ENCODE measurements around the gene GRWD1. TPM values are rescaled to one million over a fixed set of nuclear protein-coding genes. Genes with fewer than 3 reads are reported as not detected.

GRWD1 gene
- total RNA-seq, 3 donors from 2014 or later: 19.7 to 26.8 (median 24.3) TPM

DNA sequence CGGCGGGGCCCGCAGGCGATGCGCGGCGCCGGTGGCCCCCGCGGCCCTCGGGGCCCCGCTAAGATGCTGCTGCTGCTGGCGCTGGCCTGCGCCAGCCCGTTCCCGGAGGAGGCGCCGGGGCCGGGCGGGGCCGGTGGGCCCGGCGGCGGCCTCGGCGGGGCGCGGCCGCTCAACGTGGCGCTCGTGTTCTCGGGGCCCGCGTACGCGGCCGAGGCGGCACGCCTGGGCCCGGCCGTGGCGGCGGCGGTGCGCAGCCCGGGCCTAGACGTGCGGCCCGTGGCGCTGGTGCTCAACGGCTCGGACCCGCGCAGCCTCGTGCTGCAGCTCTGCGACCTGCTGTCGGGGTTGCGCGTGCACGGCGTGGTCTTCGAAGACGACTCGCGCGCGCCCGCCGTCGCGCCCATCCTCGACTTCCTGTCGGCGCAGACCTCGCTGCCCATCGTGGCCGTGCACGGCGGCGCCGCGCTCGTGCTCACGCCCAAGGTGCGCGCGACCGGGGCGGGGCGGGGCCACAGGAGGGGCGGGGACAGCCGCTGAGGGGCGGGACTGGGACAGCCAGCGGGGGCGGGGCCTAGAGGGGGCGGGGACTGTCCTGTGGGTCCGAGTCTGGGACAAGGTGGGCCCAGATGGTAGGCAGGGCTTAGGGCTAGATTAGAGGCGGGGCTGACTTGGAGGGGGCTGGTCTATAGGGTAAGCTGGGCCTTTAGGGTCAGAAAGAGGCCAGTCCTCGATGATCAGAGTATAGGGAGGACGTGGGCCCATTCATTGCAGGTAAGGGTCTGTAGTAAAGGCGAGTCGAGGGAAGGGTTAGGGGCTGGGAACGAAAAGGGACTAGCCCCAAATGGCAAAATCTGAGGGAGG lies 47.2 kb upstream of the GRWD1 start:
- intact Hi-C loops (cut with DNase I, micrococcal nuclease): no loop called here
- Histone ChIP-seq H3K9me3 (no peaks in the 10 kb centered on the region), H3K4me1 (ENCODE audit: low read depth) (peaks cover 15% of the 10 kb centered on the region), H3K36me3 (ENCODE audit: low read depth) (no peaks in the 10 kb centered on the region), H3K4me3 (no peak overlapping the region)
- DNase-seq: peak; percentile 90 to 94 (median 93)
- TF ChIP-seq, protein P1, sequence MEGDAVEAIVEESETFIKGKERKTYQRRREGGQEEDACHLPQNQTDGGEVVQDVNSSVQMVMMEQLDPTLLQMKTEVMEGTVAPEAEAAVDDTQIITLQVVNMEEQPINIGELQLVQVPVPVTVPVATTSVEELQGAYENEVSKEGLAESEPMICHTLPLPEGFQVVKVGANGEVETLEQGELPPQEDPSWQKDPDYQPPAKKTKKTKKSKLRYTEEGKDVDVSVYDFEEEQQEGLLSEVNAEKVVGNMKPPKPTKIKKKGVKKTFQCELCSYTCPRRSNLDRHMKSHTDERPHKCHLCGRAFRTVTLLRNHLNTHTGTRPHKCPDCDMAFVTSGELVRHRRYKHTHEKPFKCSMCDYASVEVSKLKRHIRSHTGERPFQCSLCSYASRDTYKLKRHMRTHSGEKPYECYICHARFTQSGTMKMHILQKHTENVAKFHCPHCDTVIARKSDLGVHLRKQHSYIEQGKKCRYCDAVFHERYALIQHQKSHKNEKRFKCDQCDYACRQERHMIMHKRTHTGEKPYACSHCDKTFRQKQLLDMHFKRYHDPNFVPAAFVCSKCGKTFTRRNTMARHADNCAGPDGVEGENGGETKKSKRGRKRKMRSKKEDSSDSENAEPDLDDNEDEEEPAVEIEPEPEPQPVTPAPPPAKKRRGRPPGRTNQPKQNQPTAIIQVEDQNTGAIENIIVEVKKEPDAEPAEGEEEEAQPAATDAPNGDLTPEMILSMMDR (IDR thresholded peaks at IDR 0.05): no peak
- ATAC-seq: peak; percentile 90

DNA sequence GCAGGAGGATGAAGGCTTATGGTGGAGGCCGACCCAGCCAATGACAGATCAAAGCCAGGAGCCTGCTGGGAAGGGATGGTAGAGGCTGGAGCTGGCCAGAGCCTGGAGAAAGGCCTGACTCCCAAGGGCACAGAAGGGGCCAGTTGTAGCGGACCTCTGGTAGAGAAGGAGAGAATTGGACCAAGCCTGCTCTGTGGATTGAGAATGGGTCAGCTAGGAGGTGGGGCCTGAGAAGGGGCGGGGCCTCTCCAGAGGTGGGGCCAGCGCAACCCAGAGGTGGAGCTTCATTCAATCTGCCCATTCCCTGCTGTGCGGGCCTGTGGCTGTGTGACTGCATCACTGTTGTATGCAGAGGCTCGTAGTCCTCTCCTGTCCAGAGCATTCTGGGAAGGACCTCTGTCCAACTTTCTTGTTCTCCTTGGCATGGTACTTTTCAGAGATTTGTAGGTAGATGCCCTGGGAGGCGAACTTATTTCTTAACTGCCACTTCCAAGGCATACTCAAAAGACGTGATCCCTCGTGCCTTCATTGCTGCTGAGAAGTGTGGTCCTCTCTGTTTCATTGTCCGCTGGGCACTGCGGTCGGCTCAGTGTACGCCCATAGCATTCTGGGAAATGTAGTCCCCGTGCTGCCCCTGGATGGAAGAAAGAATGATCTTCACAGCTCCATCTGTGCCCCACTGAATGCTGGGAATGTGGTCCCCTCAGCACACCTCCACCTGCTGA lies 45.6 kb upstream of the GRWD1 start:
- DNase-seq: peak; percentile 59 to 75 (median 74)
- H3K4me1 ChIP-seq (ENCODE audit: low read depth): peaks cover 9% of the 10 kb centered on the region
- intact Hi-C loops (cut with DNase I, micrococcal nuclease): no loop called here
- no peaks in the 10 kb centered on the region for H3K36me3 ChIP-seq (ENCODE audit: low read depth)
- no peak overlapping the region for H3K4me3 ChIP-seq
- TF ChIP-seq, protein P1 (IDR thresholded peaks at IDR 0.05): no peak
- ATAC-seq: peak; percentile 62
- no peaks in the 10 kb centered on the region for H3K9me3 ChIP-seq

DNA sequence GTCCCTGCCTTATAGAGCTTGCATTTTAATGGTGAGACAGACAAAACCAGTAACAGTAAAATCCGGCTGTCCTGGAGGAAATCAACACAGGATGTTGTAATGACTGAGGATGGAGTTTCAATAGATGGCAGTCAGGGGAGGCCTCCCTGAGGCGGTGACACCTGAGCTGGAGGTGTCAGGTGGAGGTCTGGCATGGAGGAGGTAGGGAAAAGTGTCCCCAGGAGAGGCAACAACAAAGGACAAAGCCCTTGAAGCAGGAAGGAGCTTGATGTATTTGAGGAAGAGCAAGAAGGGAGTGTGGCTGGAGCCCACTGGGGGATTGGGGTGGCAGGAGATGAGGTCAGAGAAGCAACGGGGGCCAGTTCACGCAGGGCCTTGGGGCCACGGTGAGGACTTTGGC lies 44.5 kb upstream of the GRWD1 start:
- ATAC-seq (no peak), DNase-seq (no peak)
- intact Hi-C loops (cut with DNase I, micrococcal nuclease): no loop called here
- H3K4me1 ChIP-seq (ENCODE audit: low read depth): peaks cover 9% of the 10 kb centered on the region
- H3K9me3 ChIP-seq: no peaks in the 10 kb centered on the region
- no peak overlapping the region for H3K4me3 ChIP-seq
- H3K36me3 ChIP-seq (ENCODE audit: low read depth): no peaks in the 10 kb centered on the region
- TF ChIP-seq, protein P1 (IDR thresholded peaks at IDR 0.05): no peak

DNA sequence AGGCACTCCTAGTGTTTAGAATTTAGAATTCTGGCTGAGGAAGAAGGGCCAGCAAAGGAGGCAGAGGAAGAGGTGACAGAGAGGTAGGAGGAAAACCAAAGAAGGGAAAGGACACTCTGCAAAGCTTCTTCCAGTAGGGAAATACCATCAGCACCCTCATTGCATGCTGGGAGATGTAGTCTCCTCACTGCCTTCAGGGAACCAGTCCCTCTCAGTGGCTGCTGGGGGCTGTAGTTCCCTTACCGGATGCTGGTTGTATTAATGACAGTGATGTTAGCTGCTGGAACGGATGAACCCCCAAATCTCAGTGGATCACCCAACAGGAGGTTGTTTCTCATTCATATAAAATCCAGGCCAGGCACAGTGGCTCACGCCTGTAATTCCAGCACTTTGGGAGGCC lies 42.2 kb upstream of the GRWD1 start:
- TF ChIP-seq, protein P1 (IDR thresholded peaks at IDR 0.05): no peak
- H3K4me3 ChIP-seq: no peak overlapping the region
- intact Hi-C loops (cut with DNase I, micrococcal nuclease): no loop called here
- H3K9me3 ChIP-seq: no peaks in the 10 kb centered on the region
- peak in 1 of 3 donors; percentile 72 for DNase-seq
- peak; percentile 39 for ATAC-seq
- H3K36me3 ChIP-seq (ENCODE audit: low read depth): no peaks in the 10 kb centered on the region
- peaks cover 4% of the 10 kb centered on the region for H3K4me1 ChIP-seq (ENCODE audit: low read depth)

DNA sequence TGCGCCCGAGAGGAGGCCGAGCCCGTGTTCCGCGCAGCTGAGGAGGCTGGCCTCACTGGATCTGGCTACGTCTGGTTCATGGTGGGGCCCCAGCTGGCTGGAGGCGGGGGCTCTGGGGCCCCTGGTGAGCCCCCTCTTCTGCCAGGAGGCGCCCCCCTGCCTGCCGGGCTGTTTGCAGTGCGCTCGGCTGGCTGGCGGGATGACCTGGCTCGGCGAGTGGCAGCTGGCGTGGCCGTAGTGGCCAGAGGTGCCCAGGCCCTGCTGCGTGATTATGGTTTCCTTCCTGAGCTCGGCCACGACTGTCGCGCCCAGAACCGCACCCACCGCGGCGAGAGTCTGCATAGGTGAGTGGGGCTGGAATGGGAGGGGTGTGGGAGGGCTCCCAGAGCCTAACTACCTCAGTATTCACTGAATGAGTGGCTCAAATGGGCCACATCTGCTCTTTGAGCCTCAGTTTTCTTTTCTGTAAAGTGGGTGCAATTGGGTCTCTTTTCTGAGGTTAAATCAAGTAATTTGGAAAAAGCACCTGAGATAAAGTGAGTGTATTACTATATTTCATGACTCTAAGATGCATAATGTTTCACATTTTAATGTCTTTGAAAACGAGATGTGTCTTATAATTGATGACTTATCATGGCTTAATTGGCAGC lies 40.6 kb upstream of the GRWD1 start:
- H3K9me3 ChIP-seq: no peaks in the 10 kb centered on the region
- ATAC-seq (no peak), DNase-seq (no peak)
- no peak overlapping the region for H3K4me3 ChIP-seq
- H3K4me1 ChIP-seq (ENCODE audit: low read depth): peaks cover 1% of the 10 kb centered on the region
- H3K36me3 ChIP-seq (ENCODE audit: low read depth): no peaks in the 10 kb centered on the region
- intact Hi-C loops (cut with DNase I, micrococcal nuclease): no loop called here
- TF ChIP-seq, protein P1 (IDR thresholded peaks at IDR 0.05): no peak

All from mucosa of descending colon (tissue), 3 donors.